Gastrocnemius medialis (tissue), 4 donors: ENCODE results near the gene VHLL. TPM values are rescaled to one million over a fixed set of nuclear protein-coding genes. Genes with fewer than 3 reads are reported as not detected.
A peak's percentile ranks its signal among the peaks of the same experiment; 100 is the strongest.

ENCODE experiments used
- ATAC-seq, 2 donors: fragments of 150-250 bp; one replicate each; pipeline ENCODE4 v1.9.1; 2016
- DNase-seq, 2 donors: peaks; one replicate each; pipeline ENCODE4 v3.0.0-alpha.2; 2019
- H3K27ac ChIP-seq, 4 donors: fragments of 200-600 bp; sonication (generic); 1 replicate in 1 of 4; 2 replicates in 3 of 4; pipeline ENCODE4 v1.5.1; 2016 to 2018; ENCODE audit warnings: mild to moderate bottlenecking in 2 of 4, moderate library complexity in 1 of 4
- H3K27me3 ChIP-seq, 3 donors: fragments of 200-600 bp; sonication (generic) in 2 of 3; 1 replicate in 1 of 3; 2 replicates in 2 of 3; pipeline versions ENCODE4 v1.5.1 to v1.6.0; 2016 to 2019; ENCODE audit warnings: mild to moderate bottlenecking in 1 of 3, moderate library complexity in 1 of 3
- H3K36me3 ChIP-seq, 2 donors: fragments of 200-600 bp; sonication (generic) in 1 of 2; one replicate each; pipeline ENCODE4 v1.5.1; 2017 to 2018
- H3K4me1 ChIP-seq, 2 donors: fragments of 200-600 bp; sonication (generic) in 1 of 2; one replicate each; pipeline ENCODE4 v1.5.1; 2016 to 2017; ENCODE audit warnings: mild to moderate bottlenecking in 2 of 2
- H3K4me3 ChIP-seq, 4 donors: fragments of 200-600 bp; sonication (generic) in 3 of 4; 1 replicate in 1 of 4; 2 replicates in 3 of 4; pipeline ENCODE4 v1.5.1; 2016 to 2019; ENCODE audit warnings: mild to moderate bottlenecking in 2 of 4
- H3K9me3 ChIP-seq, 3 donors: fragments of 200-600 bp; sonication (generic) in 2 of 3; 1 replicate in 1 of 3; 2 replicates in 2 of 3; pipeline ENCODE4 v1.5.1; 2016 to 2019
- POLR2A ChIP-seq, 2 donors: fragments of 450-650 bp; IDR thresholded peaks; one replicate each; pipeline ENCODE4 v1.6.1; 2017; ENCODE audit warnings: antibody characterized with exemption in 2 of 2, mild to moderate bottlenecking in 2 of 2, moderate library complexity in 2 of 2
- in situ Hi-C, 4 donors: fragments of 200-750 bp; cut with MboI; loops; one replicate each; pipeline versions ENCODE4 v1.15.0 to v1.8.0; 2017; ENCODE audit warnings: low sequenced_read_pairs in 4 of 4
- intact Hi-C: fragments of 100-400 bp; cut with DNase I; formaldehyde crosslinking; loops from one replicate; pipeline ENCODE4 v1.15.1; 2023; ENCODE audit warnings: low total_unique reads
- total RNA-seq, 4 donors: library from RNA; depleted of rRNA; stranded (reverse); fragments of >200 nt; gene quantifications; one replicate each; pipeline versions ENCODE4 v1.1.0 to v1.2.3, GENCODE V29; 2016
- TF ChIP-seq, protein P1 (sequence below), 5 experiments: fragments of 450-650 bp in 3 of 5; fragments of 200-600 bp in 2 of 5; sonication (generic) in 2 of 5; IDR thresholded peaks in 4 of 5; conservative IDR thresholded peaks in 1 of 5; 1 replicate in 4 of 5; 2 replicates in 1 of 5; pipeline ENCODE4 v1.5.1; 2016 to 2019; ENCODE audit warnings: antibody characterized with exemption in 5 of 5, mild to moderate bottlenecking in 3 of 5, moderate library complexity in 3 of 5

The VHLL gene
- total RNA-seq, 4 donors from 2014 or later, result not detected

DNA sequence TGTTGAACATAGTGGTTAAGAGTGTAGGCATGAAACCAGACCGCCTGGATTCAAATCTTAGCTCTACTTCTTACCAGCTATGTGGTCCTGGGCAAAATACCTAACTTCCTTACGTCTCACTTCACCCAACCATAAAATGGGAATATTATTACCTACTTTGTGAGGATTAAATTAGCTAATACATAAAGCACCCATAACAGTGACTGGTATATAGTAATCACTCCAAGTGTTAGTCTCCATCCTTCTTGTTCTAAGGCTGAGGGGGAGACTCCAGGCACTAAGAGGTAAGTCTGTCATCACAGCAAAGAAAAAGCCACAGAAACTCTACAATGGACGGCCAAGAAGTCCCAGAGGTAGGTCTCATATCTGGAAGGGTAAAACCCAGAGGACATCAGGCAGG lies 19.3 kb downstream of the VHLL start:
- in situ Hi-C loops, result no loop called here
- Histone ChIP-seq H3K36me3 (peaks cover 0 to 42% of the 10 kb centered on the region in 2 donors), H3K27me3 (no peaks in the 10 kb centered on the region), H3K4me1 (peaks cover 27 to 33% of the 10 kb centered on the region in 2 donors), H3K27ac (peak overlapping the region; percentile 90 to 99 (median 94)), H3K4me3 (no peak overlapping the region), H3K9me3 (no peaks in the 10 kb centered on the region)
- DNase-seq, result no peak
- intact Hi-C loops, result loop anchor here (5.0 kb wide), 2 partner anchors 183 to 227 kb away; no protein-coding TSS in a partner anchor
- TF ChIP-seq, protein P1, sequence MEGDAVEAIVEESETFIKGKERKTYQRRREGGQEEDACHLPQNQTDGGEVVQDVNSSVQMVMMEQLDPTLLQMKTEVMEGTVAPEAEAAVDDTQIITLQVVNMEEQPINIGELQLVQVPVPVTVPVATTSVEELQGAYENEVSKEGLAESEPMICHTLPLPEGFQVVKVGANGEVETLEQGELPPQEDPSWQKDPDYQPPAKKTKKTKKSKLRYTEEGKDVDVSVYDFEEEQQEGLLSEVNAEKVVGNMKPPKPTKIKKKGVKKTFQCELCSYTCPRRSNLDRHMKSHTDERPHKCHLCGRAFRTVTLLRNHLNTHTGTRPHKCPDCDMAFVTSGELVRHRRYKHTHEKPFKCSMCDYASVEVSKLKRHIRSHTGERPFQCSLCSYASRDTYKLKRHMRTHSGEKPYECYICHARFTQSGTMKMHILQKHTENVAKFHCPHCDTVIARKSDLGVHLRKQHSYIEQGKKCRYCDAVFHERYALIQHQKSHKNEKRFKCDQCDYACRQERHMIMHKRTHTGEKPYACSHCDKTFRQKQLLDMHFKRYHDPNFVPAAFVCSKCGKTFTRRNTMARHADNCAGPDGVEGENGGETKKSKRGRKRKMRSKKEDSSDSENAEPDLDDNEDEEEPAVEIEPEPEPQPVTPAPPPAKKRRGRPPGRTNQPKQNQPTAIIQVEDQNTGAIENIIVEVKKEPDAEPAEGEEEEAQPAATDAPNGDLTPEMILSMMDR (IDR thresholded peaks at IDR 0.05 in 4 of 5, conservative IDR thresholded peaks at IDR 0.05 in 1 of 5), result no peak
- TF ChIP-seq POLR2A (IDR thresholded peaks at IDR 0.05), result no peak
- ATAC-seq, result no peak

DNA sequence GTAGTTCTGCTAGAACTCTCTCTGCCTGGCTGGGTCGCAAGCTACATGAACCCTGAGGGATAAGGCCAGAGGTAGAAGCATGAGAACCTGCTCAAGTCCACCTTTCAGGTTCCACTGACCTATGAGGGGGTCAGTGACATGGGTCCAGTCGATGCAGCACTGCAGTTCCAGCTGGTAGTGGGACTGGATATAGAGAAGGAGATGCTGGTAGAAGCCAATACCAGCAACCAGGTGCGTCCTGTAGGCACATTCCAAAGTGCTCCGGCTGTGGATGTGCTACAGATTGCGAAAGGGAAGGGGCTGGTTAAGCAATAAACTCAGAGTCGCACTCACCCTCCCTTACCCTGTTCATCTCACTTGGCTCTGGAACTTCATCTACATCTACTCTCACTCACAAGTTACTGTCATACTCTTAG lies 22.1 kb downstream of the VHLL start:
- intact Hi-C loops, result no loop called here
- Histone ChIP-seq H3K27me3 (no peaks in the 10 kb centered on the region), H3K36me3 (peaks cover 12 to 70% of the 10 kb centered on the region in 2 donors), H3K4me3 (no peak overlapping the region), H3K9me3 (no peaks in the 10 kb centered on the region), H3K27ac (peak overlapping the region in 2 of 4 donors; percentile 17 to 40), H3K4me1 (peaks cover 18 to 23% of the 10 kb centered on the region in 2 donors)
- no peak for TF ChIP-seq POLR2A (IDR thresholded peaks at IDR 0.05)
- TF ChIP-seq, protein P1 (IDR thresholded peaks at IDR 0.05 in 4 of 5, conservative IDR thresholded peaks at IDR 0.05 in 1 of 5), result no peak
- DNase-seq, result peak in 1 of 2 donors; percentile 49
- in situ Hi-C loops, result no loop called here
- peak in 1 of 2 donors; percentile 40 for ATAC-seq

DNA sequence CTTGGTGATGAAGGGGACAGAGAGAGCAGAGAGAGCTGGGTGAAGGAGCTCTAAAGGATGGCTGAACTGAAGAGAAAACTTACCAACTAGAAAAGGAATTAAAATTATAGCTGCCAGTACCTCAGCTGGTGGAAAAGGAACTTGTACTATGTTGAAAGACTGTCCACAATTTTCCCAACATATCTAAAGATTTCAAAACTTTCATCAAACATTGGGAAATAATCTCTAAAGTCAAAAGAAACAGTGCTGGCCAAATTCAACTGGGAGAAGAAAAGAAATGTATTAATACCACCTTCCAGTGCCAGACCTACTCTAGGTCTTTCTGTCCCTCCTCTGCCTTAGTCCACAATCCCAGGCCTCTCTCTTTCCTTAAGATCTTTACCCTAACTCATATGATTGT lies 22.6 kb downstream of the VHLL start:
- TF ChIP-seq, protein P1 (IDR thresholded peaks at IDR 0.05 in 4 of 5, conservative IDR thresholded peaks at IDR 0.05 in 1 of 5), result no peak
- TF ChIP-seq POLR2A (IDR thresholded peaks at IDR 0.05), result no peak
- no peak for ATAC-seq
- H3K4me3 ChIP-seq, result no peak overlapping the region
- intact Hi-C loops (no loop called here), in situ Hi-C loops (no loop called here)
- peaks cover 16 to 20% of the 10 kb centered on the region in 2 donors for H3K4me1 ChIP-seq
- H3K36me3 ChIP-seq, result peaks cover 12 to 75% of the 10 kb centered on the region in 2 donors
- H3K27me3 ChIP-seq, result no peaks in the 10 kb centered on the region
- DNase-seq, result no peak
- peak overlapping the region in 1 of 4 donors; percentile 40 for H3K27ac ChIP-seq
- no peaks in the 10 kb centered on the region for H3K9me3 ChIP-seq

DNA sequence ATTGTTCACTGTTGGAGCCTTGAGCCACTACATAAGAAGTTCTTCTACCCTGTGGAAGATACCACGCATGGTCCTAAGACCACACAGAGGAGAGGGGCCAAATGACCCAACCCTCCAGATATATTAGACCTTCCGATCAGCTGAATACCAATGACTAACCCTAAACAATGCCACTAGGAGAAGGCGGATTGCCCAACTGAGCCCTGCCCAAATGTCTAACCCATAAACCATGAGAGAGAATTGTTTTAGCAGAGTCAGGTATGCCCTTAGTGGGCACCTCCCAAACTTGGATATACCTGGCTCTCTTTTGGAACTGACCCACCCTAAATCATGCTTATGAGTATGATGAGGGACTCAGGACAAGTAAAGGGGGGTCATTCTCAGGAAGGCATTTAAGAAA lies 28.8 kb downstream of the VHLL start:
- Histone ChIP-seq H3K27ac (no peak overlapping the region), H3K4me3 (no peak overlapping the region), H3K36me3 (peaks cover 16 to 97% of the 10 kb centered on the region in 2 donors), H3K27me3 (no peaks in the 10 kb centered on the region), H3K9me3 (no peaks in the 10 kb centered on the region), H3K4me1 (no peaks in the 10 kb centered on the region)
- TF ChIP-seq, protein P1 (IDR thresholded peaks at IDR 0.05 in 4 of 5, conservative IDR thresholded peaks at IDR 0.05 in 1 of 5), result no peak
- TF ChIP-seq POLR2A (IDR thresholded peaks at IDR 0.05), result no peak
- intact Hi-C loops (no loop called here), in situ Hi-C loops (no loop called here)
- no peak for DNase-seq
- ATAC-seq, result no peak

DNA sequence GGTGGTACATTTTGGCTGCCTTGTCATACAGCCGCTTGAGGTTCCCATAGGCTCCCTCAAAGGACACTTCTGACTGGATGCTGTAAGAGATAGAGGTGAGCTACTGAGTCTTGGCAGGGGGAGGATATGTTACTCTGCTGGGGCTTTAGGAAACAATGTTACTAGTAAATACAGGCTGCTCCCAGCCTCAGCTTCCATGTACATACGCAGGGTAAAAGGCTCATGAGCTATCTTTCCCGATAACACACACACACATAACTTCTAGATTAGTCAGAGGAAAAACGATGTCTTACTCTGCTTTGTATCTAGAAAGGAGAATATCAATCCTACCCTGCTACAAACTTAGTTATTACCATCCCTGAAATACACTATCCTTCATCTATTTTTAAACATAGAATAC lies 30.8 kb downstream of the VHLL start:
- DNase-seq, result no peak
- Histone ChIP-seq H3K36me3 (peaks cover 8 to 94% of the 10 kb centered on the region in 2 donors), H3K9me3 (no peaks in the 10 kb centered on the region), H3K4me1 (no peaks in the 10 kb centered on the region), H3K27me3 (no peaks in the 10 kb centered on the region), H3K27ac (no peak overlapping the region), H3K4me3 (no peak overlapping the region)
- intact Hi-C loops (no loop called here), in situ Hi-C loops (no loop called here)
- TF ChIP-seq, protein P1 (IDR thresholded peaks at IDR 0.05 in 4 of 5, conservative IDR thresholded peaks at IDR 0.05 in 1 of 5), result no peak
- no peak for TF ChIP-seq POLR2A (IDR thresholded peaks at IDR 0.05)
- ATAC-seq, result no peak
